HL-60 (cell line): ENCODE measurements around the gene DNAH6.

ENCODE experiments used
- CTCF ChIP-seq: IDR thresholded peaks from one replicate; pipeline ENCODE4 v1.5.1; 2011; ENCODE audit warnings: low read length, control low read depth, inconsistent platforms; ENCODE audit not compliant: insufficient read depth
- POLR2AphosphoS5 ChIP-seq: IDR thresholded peaks from 2 replicates; pipeline ENCODE4 v1.6.1; 2012; ENCODE audit warnings: low read depth
- SPI1 ChIP-seq: IDR thresholded peaks from 2 replicates; pipeline ENCODE4 v1.6.1; 2012; ENCODE audit warnings: low read depth, mild to moderate bottlenecking, borderline replicate concordance

- no peak for TF ChIP-seq CTCF
- no peak for TF ChIP-seq POLR2AphosphoS5
- no peak for TF ChIP-seq SPI1
These were observed 160.0 kb downstream of the DNAH6 start for GRCh38 chr2:84676295-84676694.
